ENCODE data around the gene MCM9.

- TF ChIP-seq CTCF (IDR thresholded peaks at IDR 0.05) = no peak
- no peak for TF ChIP-seq POLR2A (IDR thresholded peaks at IDR 0.05)
These were observed 72.5 kb downstream of the MCM9 start for GRCh38 chr6:118862443-118862842.

All from heart left ventricle (tissue), 13 donors.